ENCODE measurements around the gene TTYH3. TPM values are rescaled to one million over a fixed set of nuclear protein-coding genes. Genes with fewer than 3 reads are reported as not detected.

Gene TTYH3
- polyA plus RNA-seq, 1 donor (not counting 4 experiments of a cell fraction or from before 2014, with no cell fraction given): 8.5 TPM

- no peak for DNase-seq (ENCODE audit: low read depth, low spot score)
- H3K27me3 ChIP-seq (ENCODE audit: control insufficient read depth, extremely low read depth, insufficient read depth, low read length): peaks cover 4% of the 10 kb centered on the region
- dilution Hi-C loops (cut with MboI; ENCODE audit: extremely low pct_ligation_motif_present, low sequenced_read_pairs): no loop called here
- peaks cover 13% of the 10 kb centered on the region for H4K20me1 ChIP-seq (ENCODE audit: control insufficient read depth, extremely low read depth, insufficient read depth, low read length)
- TF ChIP-seq CTCF (optimal IDR thresholded peaks at IDR 0.05 in 1 of 3, IDR thresholded peaks at IDR 0.05 in 1 of 3, conservative IDR thresholded peaks at IDR 0.05 in 1 of 3; ENCODE audit: extremely low read depth in 1 of 3, insufficient read depth in 2 of 3, low read length in 3 of 3) (no peak), EZH2 (IDR thresholded peaks at IDR 0.05; ENCODE audit: low read length) (no peak)
- no peaks in the 10 kb centered on the region for H3K9me3 ChIP-seq (ENCODE audit: control insufficient read depth, low read depth, low read length)
- peak overlapping the region; percentile 84 to 93 (median 91) for H3K4me3 ChIP-seq (ENCODE audit: control insufficient read depth in 2 of 3, extremely low read depth in 1 of 3, insufficient read depth in 2 of 3, low read depth in 1 of 3, low read length in 3 of 3)
- H3K9me1 ChIP-seq (ENCODE audit: control insufficient read depth, extremely low read depth, insufficient read depth, low read length): peaks cover 3% of the 10 kb centered on the region
- H3K4me1 ChIP-seq (ENCODE audit: control insufficient read depth, extremely low read depth, insufficient read depth, low read length): peaks cover 22% of the 10 kb centered on the region
- peaks cover 51% of the 10 kb centered on the region for H3K79me2 ChIP-seq (ENCODE audit: control insufficient read depth, insufficient read depth, low read length)
- H3K36me3 ChIP-seq (ENCODE audit: control insufficient read depth in 2 of 2, extremely low read depth in 1 of 2, insufficient read depth in 2 of 2, low read length in 2 of 2): peaks cover 2 to 3% of the 10 kb centered on the region in 2 experiments
- peak overlapping the region; percentile 93 for H3K4me2 ChIP-seq (ENCODE audit: control insufficient read depth, extremely low read depth, insufficient read depth, low read depth, low read length)
- H2AFZ ChIP-seq (ENCODE audit: control insufficient read depth, low read length): peak overlapping the region; percentile 23
- FAIRE-seq: peak; percentile 26
- peak overlapping the region; percentile 86 for H3K9ac ChIP-seq (ENCODE audit: control insufficient read depth, extremely low read depth, insufficient read depth, low read length)
- peak overlapping the region; percentile 88 for H3K27ac ChIP-seq (ENCODE audit: control insufficient read depth, insufficient read depth, low read length)
These were observed 1.1 kb downstream of the TTYH3 start for GRCh38 chr7:2632733-2633537.

GRCh38 chr7:2633538-2634266 lies 1.9 kb downstream of the TTYH3 start:
- FAIRE-seq (peak; percentile 60), DNase-seq (ENCODE audit: low read depth, low spot score) (no peak)
- Histone ChIP-seq H4K20me1 (ENCODE audit: control insufficient read depth, extremely low read depth, insufficient read depth, low read length) (peaks cover 13% of the 10 kb centered on the region), H3K27ac (ENCODE audit: control insufficient read depth, insufficient read depth, low read length) (peak overlapping the region; percentile 88), H3K4me3 (ENCODE audit: control insufficient read depth in 2 of 3, extremely low read depth in 1 of 3, insufficient read depth in 2 of 3, low read depth in 1 of 3, low read length in 3 of 3) (peak overlapping the region; percentile 84 to 93 (median 91)), H3K4me1 (ENCODE audit: control insufficient read depth, extremely low read depth, insufficient read depth, low read length) (peaks cover 22% of the 10 kb centered on the region), H3K9me1 (ENCODE audit: control insufficient read depth, extremely low read depth, insufficient read depth, low read length) (peaks cover 3% of the 10 kb centered on the region), H3K27me3 (ENCODE audit: control insufficient read depth, extremely low read depth, insufficient read depth, low read length) (peaks cover 4% of the 10 kb centered on the region), H3K9me3 (ENCODE audit: control insufficient read depth, low read depth, low read length) (no peaks in the 10 kb centered on the region), H3K4me2 (ENCODE audit: control insufficient read depth, extremely low read depth, insufficient read depth, low read depth, low read length) (peak overlapping the region; percentile 93), H3K9ac (ENCODE audit: control insufficient read depth, extremely low read depth, insufficient read depth, low read length) (peak overlapping the region; percentile 86), H3K36me3 (ENCODE audit: control insufficient read depth in 2 of 2, extremely low read depth in 1 of 2, insufficient read depth in 2 of 2, low read length in 2 of 2) (peaks cover 2 to 3% of the 10 kb centered on the region in 2 experiments), H2AFZ (ENCODE audit: control insufficient read depth, low read length) (peak overlapping the region; percentile 26), H3K79me2 (ENCODE audit: control insufficient read depth, insufficient read depth, low read length) (peaks cover 57% of the 10 kb centered on the region)
- no peak for TF ChIP-seq EZH2 (IDR thresholded peaks at IDR 0.05; ENCODE audit: low read length)
- no peak for TF ChIP-seq CTCF (optimal IDR thresholded peaks at IDR 0.05 in 1 of 3, IDR thresholded peaks at IDR 0.05 in 1 of 3, conservative IDR thresholded peaks at IDR 0.05 in 1 of 3; ENCODE audit: extremely low read depth in 1 of 3, insufficient read depth in 2 of 3, low read length in 3 of 3)
- dilution Hi-C loops (cut with MboI; ENCODE audit: extremely low pct_ligation_motif_present, low sequenced_read_pairs): no loop called here
